OCI-LY1 (cell line): ENCODE results near the gene POC1A.

Source experiments
- EZH2 ChIP-seq: fragments of 200-600 bp; sonication (generic), shearing (Covaris generic); IDR thresholded peaks from 2 replicates; pipeline ENCODE4 v1.8.0; 2017; ENCODE audit warnings: borderline replicate concordance, mixed run types, mild to moderate bottlenecking, antibody characterized with exemption, low read length, moderate library complexity, mixed read lengths
- TF ChIP-seq, protein P1 (sequence below): fragments of 200-600 bp; sonication (generic), shearing (Covaris generic); IDR thresholded peaks from 2 replicates; pipeline ENCODE4 v1.5.1; 2017; ENCODE audit warnings: mild to moderate bottlenecking, antibody characterized with exemption, low read length, moderate library complexity, mixed read lengths

DNA sequence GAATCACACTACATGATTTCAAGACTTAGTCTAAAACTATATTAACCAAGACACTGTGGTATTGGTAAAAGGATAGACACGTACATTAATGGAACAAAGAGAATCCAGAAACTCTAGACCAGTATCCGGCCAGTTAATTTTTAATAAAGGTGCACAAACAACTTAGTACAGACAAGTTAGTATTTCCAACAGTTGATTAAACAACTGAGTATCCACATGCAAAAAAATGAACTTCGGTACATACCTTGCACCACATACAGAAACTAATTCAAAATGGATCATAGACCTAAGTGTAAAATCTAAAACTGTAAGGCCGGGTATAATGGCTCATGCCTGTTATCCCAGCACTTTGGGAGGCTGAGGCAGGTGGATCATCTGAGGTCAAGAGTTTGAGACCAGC lies 51.3 kb downstream of the POC1A start:
- TF ChIP-seq, protein P1, sequence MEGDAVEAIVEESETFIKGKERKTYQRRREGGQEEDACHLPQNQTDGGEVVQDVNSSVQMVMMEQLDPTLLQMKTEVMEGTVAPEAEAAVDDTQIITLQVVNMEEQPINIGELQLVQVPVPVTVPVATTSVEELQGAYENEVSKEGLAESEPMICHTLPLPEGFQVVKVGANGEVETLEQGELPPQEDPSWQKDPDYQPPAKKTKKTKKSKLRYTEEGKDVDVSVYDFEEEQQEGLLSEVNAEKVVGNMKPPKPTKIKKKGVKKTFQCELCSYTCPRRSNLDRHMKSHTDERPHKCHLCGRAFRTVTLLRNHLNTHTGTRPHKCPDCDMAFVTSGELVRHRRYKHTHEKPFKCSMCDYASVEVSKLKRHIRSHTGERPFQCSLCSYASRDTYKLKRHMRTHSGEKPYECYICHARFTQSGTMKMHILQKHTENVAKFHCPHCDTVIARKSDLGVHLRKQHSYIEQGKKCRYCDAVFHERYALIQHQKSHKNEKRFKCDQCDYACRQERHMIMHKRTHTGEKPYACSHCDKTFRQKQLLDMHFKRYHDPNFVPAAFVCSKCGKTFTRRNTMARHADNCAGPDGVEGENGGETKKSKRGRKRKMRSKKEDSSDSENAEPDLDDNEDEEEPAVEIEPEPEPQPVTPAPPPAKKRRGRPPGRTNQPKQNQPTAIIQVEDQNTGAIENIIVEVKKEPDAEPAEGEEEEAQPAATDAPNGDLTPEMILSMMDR, result no peak
- no peak for TF ChIP-seq EZH2
